HG03558 (cell line): ENCODE data around the gene CTRB1.

ENCODE experiments used
- ATAC-seq: cut with Tn5 transposase; IDR thresholded peaks from one replicate; pipeline ENCODE4 v1.9.1; 2021; ENCODE audit warnings: moderate number of reproducible peaks; ENCODE audit not compliant: unreplicated experiment; ENCODE audit errors: extremely low read depth

Gene CTRB1

GRCh38 chr16:75224306-75225082 is 5.7 kb downstream of the CTRB1 start:
- no peak for ATAC-seq

DNA sequence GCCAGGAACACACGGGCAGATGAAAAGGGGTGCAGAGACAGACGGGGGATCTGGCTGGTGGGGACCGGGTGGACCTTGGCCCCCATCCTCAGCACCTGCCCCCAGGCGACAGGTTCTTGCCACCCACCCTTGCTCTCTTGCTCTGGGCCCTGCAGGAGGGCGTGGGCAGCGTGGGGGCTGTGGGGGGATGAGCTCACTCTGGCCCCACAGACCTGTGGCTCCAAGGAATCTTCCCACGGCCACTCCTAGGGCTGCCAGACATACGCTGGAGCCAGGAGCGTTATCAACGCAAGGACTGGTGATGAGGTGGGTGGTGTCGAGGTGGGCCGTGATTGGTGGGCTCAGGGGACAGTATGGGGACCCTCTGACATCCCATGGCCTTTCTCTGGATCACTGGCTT is 6.3 kb downstream of the CTRB1 start:
- no peak for ATAC-seq

- no peak for ATAC-seq
These were observed 7.1 kb downstream of the CTRB1 start for GRCh38 chr16:75225678-75226515.

DNA sequence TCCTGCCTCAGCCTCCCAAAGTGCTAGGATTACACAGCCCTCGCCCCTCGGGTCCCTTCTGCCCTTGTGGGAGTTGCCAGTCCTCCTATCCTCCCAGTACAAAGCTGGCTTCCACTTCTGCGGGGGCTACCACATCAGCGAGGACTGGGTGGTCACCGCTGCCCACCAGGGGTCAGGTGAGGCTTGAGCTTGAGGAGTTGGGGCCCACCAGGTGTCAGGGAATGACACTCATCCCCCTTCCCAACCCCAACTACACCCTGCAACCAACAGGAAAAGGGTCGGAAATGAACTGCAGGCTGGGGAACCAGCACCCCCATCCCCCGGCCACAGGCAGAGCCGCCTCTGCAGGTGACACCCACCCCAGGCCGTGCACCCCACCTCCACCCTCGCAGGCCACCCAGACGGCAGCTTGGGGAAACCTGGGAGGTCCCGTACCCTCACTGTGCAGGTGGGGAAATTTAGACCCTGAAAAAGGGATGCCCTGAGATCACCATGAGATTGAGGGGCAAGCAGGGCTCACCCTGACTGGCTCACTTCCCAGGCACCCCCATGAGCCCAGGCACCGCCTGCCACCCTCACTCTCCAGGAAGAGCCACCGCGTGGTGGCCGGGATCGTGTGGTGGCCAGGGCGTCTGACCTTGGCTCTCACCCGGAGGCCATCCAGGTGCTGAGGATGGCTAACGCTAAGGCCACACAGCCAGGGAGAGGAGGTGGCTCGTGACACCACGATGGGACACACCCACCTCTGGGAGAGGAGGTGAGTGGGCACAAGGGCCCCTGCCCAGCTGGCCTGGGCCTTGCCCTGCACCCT is 8.0 kb downstream of the CTRB1 start:
- ATAC-seq, result no peak

- ATAC-seq, result no peak
These were observed 8.8 kb downstream of the CTRB1 start for GRCh38 chr16:75227361-75228142.

DNA sequence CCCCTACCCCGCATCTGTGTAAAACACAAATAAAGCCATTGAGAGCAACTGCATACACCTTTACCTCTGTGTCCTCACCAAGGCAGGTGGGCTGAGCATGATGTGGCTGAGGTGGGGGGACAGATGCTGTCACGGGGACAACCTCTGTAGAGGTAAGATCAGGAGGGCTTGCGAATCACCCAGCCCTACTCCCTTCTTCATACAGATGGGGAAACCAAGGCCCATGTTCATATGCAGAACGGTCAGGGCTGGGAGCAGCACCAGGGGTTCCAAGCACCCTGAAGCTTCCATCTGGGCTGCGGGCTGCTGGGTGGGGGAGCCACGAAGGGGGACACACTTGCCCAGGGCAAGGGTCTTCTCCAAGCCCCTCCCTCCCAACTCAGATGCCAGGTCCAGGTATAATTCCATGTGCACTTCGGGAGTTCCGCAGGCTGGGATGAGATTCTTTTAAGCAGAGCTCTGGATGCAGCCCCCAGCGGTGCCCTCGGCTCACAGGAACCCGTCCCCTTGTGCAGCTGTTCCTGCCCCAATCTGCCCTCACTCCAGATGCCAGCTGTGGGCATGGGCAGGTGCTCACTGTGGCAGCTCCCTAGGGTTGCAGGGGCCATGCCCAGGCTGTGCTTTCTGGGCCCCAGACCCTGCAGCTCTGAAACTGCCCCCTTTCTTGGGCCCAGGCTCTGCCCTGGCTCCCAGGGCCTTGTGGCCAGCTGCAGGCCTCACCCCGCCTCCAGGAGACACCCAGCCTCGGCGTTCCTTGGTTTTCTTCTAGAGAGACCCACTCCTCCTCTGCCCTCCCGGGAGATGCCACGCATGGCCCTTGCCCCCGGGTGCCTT is 9.6 kb downstream of the CTRB1 start:
- no peak for ATAC-seq

GRCh38 chr16:75229172-75230031 is 10.6 kb downstream of the CTRB1 start:
- ATAC-seq, result no peak

GRCh38 chr16:75230471-75231110 is 11.8 kb downstream of the CTRB1 start:
- no peak for ATAC-seq

- no peak for ATAC-seq
These were observed 12.8 kb downstream of the CTRB1 start for GRCh38 chr16:75231570-75231969.

- no peak for ATAC-seq
These were observed 14.8 kb downstream of the CTRB1 start for GRCh38 chr16:75233611-75233938.

DNA sequence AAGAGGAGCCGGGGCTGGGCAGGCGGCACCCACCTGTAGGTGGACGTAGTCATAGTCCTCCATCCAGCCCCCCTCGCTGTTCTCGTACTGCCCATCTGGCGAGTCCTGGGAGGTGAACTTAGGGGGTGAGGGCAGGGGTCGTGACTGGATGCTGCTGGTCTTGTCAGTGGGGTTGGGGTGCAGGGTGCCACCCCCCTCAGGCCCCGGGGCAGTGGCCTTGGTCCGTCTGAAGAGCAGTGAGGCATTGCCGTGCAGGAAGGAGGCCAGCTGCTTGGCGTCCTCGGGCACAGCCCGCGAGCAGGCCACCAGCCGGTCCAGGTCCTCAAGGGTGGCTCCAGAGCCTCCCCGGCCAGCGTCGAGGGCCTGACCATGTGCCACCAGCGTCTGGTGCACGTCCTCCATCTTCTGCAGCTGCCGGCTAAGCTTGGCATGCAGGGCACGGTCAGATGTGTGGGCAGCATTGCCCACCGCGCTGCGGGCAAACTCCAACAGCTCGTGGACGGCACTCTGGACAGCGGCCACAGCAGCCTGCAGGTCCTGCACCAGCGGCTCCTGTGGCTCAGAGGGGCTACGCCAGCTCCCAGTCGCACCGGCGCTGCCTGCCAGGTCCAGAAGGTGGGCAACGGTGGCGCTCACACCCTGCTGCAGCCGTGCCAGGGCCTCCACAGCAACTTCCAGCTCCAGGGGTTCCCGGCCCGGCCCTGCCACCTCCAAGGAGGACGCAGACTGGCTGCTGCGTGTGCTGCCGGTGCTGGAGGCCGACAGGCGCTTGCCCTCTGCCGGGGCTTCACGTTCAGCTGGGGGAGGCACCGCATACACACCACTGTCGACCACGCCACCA is 16.3 kb downstream of the CTRB1 start:
- ATAC-seq, result no peak

DNA sequence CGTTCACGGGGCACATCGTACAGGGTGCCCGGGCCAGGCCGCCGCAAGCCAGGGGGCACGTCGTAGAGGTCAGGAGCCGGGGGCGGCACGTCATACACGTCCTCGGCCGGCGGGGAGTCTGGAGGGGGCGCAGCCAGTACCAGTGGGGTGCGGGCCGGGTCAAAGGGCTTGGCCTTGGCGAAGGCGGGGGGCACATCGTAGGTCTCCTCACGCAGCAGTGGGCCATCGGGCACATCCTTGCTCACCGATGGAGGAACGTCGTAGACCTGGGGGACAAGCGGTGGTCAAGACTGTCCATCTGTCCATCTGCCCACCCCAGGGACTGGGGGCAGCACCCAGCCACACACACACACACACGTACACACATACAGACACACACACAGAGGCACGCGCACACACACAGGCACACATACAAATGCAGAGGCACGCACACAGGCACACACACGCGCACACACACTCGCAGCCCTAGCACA is 17.0 kb downstream of the CTRB1 start:
- ATAC-seq, result no peak

GRCh38 chr16:75236232-75236631 is 17.4 kb downstream of the CTRB1 start:
- ATAC-seq, result no peak

GRCh38 chr16:75236736-75237397 is 18.1 kb downstream of the CTRB1 start:
- ATAC-seq, result no peak

DNA sequence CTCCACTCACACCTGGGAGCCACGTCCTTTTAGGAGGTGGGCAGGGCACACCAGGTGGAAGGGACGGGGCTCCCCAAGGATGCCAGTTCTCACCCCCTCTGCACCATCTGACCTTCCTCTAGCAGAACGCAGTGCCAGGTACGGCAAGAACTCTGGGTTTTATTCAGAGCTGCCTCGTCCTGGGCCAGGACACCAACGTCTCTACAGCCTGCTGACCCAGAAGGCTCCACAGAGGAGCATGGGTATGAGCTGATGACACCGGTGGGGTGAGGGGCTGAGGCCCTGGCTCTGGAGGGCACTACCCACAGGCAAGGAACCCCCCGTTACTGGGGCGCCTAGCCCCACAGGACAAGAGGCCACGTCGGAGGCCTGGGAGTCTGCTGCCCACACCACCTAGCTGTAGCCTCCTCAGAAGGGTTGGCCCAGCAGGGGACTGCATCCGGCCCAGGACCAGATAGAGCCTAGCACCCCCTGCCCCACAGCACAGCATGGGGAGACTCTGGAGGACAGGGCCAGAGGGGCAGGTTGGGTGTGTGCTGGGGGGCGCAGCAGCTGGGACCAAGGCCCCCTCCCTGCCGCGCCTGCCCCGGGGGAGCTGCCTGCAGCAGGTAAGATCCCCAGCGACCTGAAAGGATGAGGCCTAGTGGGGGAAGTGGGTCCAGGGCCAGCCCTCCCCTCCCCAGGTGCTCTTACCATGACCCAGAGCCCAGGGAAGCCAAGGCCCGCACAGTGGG is 18.8 kb downstream of the CTRB1 start:
- no peak for ATAC-seq
